HG03108 (cell line): ENCODE measurements around the gene ST6GALNAC3.
A peak's percentile ranks its signal among the peaks of the same experiment; 100 is the strongest.
"Not testable (repeated sequence)": the region's sequence is repeated elsewhere in the genome, so short reads cannot be mapped to it uniquely, and the experiment has no call there.

Source experiments
- ATAC-seq: cut with Tn5 transposase; IDR thresholded peaks from one replicate; pipeline ENCODE4 v1.9.1; 2021; ENCODE audit warnings: moderate library complexity; ENCODE audit not compliant: unreplicated experiment

Gene ST6GALNAC3

DNA sequence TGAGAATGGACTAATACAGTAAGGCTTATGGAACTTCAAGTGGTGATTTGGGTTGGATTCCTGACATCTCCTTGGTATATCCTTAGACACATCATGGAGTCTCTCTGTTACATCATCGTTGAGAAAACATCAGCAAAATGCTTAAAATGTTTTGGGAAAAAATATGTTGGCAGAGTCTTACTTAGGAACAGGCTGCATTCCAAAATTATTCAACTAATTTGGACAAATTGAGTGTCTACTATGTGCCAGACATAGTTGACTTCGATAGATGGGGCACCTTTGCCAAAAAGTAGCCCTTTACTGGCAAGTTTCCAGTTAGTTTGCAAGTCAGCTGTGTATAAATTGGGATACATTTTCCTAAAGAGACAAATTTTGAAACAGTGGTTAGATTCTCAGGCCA lies 539.3 kb downstream of the ST6GALNAC3 start:
- no peak for ATAC-seq

DNA sequence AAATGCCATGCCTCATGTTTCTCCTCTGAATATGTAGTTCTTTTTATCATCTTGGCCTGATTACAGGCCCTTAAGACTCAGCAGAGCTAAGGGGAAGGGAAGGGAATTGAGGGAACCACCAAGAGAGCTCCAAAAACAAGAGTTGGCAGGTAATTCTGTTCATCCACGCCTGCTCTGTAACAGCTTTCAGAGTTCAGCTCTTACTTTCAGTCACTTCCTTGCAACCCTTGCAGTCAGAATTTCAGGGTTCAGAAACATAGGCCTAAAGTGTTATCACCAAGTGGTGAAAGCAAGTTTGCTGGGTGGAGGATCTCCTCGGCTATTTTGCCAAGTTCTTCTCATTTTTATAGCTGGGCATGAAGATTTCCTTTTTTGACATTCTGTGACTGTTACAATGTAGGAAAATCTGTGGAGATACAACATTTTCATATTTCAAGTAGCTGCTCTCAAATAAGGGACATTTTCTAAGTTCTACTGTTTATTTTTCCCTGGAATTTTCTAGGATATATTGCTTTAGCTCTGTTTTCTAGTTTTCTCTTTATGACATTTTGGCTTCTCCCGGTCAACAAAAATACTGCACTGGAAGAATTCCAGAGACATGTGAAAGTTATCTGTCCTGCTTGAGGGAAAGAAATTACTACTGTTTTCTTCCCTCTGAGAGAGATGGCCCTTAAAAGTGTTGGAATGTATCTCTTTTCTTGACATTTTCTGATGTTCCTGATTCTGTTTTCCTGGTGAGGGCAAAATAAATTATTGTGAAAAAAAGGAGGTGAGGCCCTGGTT lies 540.9 kb downstream of the ST6GALNAC3 start:
- no peak for ATAC-seq

DNA sequence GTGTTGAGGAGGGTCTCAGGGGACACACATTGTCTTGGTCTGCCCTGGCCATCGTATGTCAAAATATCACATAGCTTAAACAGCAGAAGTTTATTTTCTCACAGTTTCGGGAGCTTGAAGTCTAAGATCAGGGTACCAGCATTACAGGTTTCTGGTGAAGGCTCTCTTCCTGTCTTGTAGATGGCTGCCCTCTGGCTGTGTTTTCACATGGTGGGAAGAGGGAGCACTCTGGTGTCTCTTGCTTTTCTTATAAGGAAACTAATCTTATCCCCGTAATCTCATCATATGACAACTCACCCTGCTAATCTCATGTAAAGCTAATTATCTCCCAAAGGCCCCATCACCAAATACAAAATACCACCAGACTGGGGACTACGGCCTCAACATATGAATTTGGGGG lies 545.8 kb downstream of the ST6GALNAC3 start:
- no peak for ATAC-seq

DNA sequence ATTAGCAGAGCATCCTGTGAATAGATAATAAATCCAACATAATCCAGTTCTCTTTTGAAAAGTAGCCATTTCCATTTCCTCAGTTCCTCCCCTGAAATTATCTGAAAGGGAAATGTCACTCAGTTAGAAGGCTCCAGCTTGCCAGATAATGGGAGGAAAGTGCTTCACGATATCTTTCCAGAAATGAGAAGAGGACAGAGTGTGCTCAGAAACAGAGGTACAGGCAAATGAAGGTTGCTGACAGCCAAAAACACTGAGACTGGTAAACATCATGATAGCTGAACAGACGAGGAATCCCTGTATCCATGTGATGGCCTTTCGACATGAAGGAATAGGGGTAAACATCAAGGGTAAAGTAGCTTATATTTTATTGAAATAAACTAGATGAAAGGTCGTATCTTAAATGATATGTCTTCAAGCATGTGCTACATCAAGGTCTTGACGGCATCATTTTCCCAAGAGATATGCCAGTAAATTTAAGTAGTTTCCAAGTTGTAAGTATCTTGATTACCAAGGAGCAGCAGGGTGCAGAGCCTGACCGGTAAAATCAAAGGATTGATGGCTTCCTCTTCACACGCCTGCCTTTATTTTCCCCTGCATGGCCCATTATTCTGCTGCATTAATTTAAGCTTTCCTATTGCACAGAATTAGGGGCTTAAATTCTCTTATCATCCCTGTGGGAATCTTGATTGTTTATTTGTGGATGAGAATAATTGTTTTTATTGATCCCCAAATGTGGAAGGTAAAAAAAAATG lies 548.4 kb downstream of the ST6GALNAC3 start:
- no peak for ATAC-seq

DNA sequence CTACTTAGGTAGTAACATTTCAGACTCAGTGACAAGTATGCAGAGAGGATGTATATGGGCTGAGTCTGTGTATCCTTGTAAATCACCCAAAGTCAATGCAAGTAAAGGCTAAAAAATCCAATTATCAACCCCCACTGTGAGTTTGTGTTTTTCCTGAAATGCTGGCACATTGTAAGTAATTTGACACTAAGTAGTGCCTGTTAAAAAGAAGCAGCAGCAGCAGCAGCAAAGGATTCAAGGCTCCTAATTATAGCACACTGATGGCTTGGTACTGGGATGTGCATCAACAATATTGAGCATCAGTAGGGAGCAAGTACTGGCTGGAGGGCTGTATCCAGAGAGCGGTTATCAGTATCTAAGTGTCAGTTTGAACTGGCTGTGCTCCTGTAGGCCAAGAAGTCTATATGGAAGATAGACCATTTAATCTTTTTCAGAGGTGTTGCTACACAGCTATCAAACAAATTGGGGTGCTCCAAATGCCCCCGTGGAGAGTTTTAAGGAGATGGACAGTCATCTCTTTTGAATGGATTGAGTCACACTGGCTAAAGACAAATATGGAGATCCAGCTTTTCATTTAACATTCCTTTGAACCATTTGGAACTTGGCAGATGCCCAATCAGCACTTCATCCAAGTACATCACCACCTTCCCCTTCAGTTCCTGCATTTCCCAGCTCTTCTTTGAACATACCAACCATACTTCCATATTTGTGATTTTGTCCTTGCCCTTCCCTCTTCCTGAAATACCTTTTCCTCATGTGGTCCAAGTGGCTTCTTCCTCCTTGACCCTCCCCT lies 551.5 kb downstream of the ST6GALNAC3 start:
- no peak for ATAC-seq

DNA sequence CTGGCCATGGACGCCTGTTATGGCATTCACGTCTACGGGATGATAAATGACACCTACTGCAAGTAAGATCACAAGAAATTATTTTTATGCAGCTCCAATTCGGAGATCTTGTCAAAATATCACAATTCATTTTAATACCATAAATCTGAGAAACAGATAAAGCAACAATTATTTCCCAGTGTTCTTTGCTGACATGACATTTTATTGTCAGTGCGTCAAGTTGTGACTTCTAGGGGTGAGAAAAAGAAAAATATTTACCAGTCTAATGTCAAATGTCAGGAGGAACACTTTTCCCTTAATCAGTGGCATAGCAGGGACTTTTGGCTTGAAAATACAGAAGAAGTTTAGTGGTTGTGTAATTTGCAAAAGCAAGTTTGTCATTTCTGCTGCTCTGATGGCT lies 553.0 kb downstream of the ST6GALNAC3 start:
- ATAC-seq: no peak

DNA sequence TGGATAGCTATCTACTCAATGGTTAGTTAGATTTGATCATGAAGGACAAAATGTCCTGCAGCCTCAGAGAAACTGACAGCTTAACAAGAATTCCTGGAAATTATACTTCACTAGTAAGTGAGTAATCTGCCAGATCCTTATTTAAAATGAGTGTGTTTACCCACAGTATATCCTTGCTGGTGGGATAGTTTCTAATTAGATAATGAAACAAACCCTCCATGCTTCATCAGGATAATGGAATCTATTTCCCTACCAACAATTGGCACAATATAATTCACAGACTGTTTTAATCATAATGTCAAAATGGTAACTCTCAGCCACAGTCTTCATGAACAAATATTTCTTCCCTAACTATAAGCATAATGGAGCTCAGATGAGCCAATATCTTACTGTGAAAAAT lies 553.4 kb downstream of the ST6GALNAC3 start:
- no peak for ATAC-seq

DNA sequence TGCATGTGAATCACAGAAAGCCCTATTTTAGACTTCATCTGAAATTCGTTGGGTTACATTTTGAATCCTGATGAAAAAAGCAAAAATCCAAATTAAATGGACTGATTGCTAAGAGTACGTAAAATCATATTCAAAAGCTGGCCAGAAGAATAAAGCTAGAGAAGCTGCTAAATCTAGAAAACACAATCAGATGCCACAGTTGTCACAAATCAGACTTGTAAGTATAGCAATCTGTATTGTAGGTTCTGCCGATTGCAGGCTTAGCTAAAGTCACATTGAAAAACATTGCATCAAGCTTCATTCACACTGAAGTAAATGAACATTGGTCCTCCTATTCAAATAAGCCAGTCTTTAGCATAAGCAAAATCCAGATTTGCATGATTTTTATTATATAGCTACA lies 557.6 kb downstream of the ST6GALNAC3 start:
- ATAC-seq: no peak

DNA sequence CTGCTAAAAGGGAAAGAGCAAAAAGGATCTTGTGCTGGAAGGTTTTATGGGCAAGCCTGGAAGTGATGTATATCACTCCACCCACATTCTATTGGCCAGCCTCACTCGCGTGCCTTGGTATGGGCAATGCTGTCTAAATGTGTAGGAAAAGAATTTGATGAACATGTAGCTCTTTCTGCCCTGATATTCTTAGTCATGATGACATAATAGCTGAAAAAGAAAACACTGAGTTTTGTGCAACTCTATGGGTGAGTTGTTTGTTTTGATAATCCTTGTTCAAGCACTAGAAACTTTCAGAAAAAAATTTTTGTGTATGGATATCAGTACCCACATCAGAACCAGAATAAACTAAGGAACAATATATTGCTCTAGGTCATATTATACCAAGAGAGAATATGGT lies 561.2 kb downstream of the ST6GALNAC3 start:
- ATAC-seq: no peak

DNA sequence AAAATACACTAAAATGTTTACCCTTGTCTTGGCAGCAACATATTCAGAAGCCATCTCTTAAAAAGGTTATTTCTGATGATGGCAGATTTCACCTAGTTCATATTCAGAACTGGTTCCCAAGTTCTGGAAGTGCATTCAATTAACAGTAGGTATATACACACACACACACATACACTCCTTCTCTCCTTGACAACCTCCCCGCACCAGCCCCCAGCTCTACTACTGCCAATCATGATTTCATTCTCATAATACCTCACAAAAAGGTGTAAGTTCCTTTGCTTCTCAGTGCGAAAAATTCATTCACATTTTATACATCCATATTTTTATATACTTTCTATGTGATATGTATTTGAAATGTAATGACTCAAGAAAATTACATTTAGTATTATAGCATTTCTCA lies 564.6 kb downstream of the ST6GALNAC3 start:
- ATAC-seq: no peak

DNA sequence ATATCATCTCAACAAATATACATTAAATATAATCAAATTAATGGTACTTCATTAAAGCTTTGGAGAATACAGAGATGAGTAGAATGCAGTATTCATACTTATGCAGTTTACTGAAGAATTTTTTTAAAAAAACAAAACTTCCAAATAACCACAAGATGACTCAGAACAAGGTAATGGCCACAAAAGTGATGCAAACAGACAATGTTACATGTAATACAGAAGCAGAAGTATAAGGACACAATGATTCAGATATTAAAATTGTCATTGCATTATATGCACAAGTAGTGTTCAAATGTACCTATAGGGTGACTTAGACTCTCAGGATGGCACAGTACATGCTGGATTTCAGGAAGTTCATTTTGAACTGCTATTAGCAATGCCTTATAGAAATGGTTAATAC lies 565.5 kb downstream of the ST6GALNAC3 start:
- ATAC-seq: no peak

DNA sequence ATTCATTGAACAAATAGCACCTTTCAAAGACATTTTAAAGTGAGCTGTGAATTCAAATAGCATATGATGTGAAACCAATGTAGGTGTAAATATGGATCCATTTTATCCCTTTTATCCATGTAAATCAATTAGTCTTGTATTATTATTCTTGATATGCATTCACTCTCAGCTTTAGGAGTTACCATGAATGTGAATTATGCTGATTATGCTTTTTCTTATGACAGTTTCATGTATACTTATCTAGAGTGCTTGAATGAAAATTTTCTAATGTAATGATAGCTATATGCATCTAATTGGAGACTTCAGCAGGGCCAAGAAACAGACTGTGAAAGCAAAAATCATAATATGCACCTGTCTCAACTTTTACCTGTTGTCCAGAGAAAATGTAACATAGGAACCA lies 566.2 kb downstream of the ST6GALNAC3 start:
- ATAC-seq: no peak

DNA sequence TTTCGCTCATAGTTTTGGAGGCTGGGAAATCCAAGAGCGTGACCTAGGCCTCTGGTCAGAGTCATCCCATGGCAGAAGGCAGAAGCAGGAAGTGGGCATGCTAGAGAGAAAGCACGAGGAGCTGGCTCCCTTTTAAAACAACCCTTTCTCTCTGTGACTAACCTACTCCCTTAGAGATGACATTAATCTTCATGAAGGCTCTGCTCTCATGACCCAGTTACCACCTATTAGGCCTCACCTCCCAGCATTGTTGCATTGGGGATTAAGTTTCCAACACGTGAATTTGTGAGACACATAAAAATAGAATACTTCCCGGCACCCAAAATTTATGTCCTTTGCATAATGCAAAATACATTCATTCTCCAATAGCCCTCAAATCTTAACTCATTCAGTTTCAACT lies 569.6 kb downstream of the ST6GALNAC3 start:
- no peak for ATAC-seq

DNA sequence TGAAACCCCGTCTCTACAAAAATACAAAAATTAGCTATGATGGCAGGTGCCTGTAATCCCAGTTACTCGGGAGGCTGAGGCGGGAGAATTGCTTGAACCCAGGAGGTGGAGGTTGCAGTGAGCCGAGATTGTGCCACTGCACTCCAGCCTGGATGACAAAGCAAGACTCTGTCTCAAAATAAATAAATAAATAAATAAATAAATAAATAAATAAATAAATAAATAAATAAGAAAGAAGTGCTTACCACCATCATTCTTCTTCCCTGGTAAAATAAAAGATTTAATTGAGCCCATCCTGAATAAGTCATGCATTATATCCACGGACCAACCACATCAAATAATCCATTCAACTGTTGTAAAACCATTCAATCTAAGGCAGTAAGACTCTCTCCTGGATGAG lies 578.3 kb downstream of the ST6GALNAC3 start:
- ATAC-seq: not testable (repeated sequence)

DNA sequence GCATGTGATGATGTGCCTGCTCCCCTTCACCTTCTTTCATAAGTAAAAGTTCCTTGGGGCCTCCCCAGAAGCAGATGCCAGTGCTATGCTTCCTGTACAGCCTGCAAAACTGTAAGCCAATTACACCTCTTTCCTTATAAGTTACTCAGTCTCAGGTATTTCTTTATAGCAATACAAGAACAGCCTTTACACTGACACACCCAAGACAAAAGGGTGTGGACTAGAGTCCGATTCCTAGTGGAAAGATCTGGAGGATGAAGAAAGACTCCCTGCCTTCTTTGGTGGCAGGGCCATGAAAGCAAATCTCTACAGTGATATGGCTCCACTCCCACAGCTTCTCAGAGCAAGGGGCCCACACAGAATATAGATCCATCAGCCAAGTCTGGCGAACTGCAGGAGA lies 583.1 kb downstream of the ST6GALNAC3 start:
- ATAC-seq: no peak

DNA sequence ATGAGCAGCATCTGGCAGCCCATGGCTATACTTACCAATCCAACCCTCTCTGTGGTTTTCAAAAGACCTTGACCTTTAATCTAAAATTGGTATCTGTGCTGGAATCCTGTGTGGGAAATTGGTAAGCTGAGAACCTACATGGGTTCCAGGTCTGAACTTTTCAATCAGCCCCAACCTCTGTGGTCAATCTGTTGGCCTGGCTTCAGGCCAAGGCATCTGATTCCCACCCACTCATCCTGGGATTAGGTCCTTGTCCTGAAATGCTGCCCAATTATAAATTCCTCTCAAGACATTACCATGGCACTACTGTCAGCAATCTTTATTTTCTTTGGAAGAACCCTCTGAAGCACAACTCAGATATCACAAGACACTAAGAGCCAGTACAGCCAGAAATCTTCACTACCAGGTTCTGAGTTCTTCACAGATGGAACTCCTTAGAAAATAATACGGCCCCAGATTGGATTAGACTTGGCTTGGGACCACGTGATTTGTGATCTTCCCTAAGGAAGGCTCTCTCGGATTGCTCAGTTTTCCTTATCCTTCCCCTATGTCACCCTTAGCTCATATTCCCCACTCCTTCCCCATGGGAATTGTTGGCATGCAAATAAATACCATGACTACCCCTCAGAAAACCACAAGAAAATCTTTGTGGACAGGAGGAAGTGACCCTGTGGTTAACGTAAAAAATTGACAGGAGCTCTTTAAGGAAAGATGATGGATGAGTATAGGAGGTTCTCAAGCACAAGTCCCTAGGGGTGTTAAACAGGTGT lies 584.8 kb downstream of the ST6GALNAC3 start:
- ATAC-seq: no peak

DNA sequence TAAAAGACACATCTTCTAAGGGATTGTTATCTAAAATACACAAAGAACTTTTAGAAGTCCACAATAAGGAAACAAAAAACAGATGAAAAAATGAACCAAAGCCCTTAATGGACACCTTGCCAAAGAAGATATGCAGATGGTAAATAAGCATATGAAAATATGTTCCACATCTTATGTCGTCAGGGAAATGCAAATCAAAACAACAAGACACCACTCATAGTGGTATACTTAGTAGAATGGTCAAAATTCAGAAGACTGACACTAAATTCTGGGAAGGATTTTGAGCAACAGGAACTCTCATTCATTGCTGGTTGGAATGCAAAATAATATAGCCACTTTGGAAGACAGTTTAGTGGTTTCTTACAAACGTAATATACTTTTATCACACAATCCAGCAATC lies 587.0 kb downstream of the ST6GALNAC3 start:
- ATAC-seq: no peak

DNA sequence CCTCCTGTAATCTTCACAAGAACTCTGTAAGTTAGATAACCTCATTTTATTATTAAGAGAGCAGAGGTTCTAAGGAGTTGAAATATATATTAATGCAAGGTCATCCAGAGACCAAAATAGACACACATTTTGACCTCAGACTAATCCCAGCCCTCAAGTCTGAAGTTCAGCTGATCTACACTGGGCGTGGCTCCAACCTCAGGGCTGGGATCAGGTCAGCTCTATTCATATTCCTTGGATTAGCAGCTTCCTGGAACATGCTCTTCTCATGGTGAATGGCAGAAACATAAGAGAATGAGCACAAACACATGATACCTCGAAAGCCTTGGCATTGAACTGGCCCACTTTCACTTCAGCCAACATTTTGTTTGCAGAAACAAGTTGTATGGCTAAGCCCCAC lies 592.0 kb downstream of the ST6GALNAC3 start:
- no peak for ATAC-seq

DNA sequence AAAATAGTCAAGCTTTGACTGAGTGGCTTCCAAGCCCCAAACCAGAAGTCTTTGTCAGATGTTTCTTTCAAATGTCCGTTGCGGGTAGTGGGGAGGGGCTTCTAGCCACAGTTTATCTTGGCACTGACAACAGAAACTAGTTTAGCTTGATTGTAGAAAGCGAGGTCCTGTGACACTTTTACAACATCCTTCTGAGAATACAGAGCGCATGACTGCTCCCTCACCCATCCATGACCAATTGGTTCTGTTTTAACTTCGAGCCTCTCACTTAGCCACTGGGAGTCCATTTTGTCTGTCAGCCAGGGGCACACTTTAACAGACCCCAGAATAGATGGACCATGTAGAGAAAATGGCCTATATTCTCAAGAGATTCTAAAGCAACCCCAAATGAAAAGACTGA lies 593.5 kb downstream of the ST6GALNAC3 start:
- ATAC-seq: peak; percentile 88

DNA sequence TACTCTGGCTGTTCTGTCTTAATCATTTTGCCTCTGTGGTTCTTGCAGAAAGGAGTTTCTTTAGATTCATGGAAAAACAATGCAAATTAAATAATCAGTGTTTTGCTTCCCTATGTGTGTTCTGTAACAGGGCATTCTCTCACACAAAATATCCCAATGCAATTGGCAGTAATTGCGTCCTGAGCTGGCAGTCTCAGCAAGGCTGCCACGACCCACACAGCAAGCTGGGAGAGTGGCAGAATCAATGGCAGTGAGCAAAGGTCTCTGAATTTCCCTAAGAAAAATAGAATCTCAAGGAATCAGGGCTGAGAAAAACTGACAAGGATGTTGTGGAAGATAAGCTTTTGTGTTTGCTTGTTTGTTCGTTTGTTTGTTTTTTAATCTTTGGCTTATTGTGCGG lies 594.6 kb downstream of the ST6GALNAC3 start:
- ATAC-seq: no peak
